Activated T-cell treated with anti-CD3 and anti-CD28 coated beads, Interleukin-2, amount 50 U/mL, for 4 hours (primary cell): ENCODE data around the gene SERPINB13. TPM values are rescaled to one million over a fixed set of nuclear protein-coding genes. Genes with fewer than 3 reads are reported as not detected.

ENCODE experiments used
- ATAC-seq, 2 donors: fragments of 200-7000 bp; cut with Tn5 transposase; one replicate each; pipeline ENCODE4 v1.10.0; 2021
- DNase-seq: peaks from one replicate; pipeline ENCODE4 v3.0.0-alpha.2; 2020
- H3K27me3 Mint-ChIP-seq: one replicate; pipeline ENCODE4 v1.8.0; 2021; ENCODE audit warnings: low read depth, mixed read lengths
- H3K36me3 Mint-ChIP-seq: one replicate; pipeline ENCODE4 v1.8.0; 2022; ENCODE audit warnings: mixed read lengths; ENCODE audit not compliant: insufficient read depth
- H3K4me1 Mint-ChIP-seq: one replicate; pipeline ENCODE4 v1.8.0; 2021; ENCODE audit warnings: low read depth, mixed read lengths
- H3K4me3 Mint-ChIP-seq: one replicate; pipeline ENCODE4 v1.8.0; 2021; ENCODE audit warnings: mild to moderate bottlenecking, moderate library complexity, mixed read lengths
- H3K9me3 Mint-ChIP-seq: one replicate; pipeline ENCODE4 v1.8.0; 2021; ENCODE audit warnings: mixed read lengths
- total RNA-seq, 3 donors: library from RNA; stranded (reverse); gene quantifications; one replicate each; pipeline ENCODE4 v1.2.1, GENCODE V29; 2021

The SERPINB13 gene
- not detected for total RNA-seq

GRCh38 chr18:63586966-63587365 is at the start of gene SERPINB13:
Gene SERPINB13, plus strand, starts transcription at chr18:63587343. Its CDS starts 1,325 bp downstream, at chr18:63588668.
- ATAC-seq (no peak), DNase-seq (no peak)
- peaks cover 9% of the 10 kb centered on the region for H3K27me3 Mint-ChIP-seq
- no peaks in the 10 kb centered on the region for H3K9me3 Mint-ChIP-seq
- no peaks in the 10 kb centered on the region for H3K36me3 Mint-ChIP-seq
- H3K4me1 Mint-ChIP-seq: no peaks in the 10 kb centered on the region
- no peak within 1 kb of the TSS for H3K4me3 Mint-ChIP-seq

- no peaks in the 10 kb centered on the region for H3K27me3 Mint-ChIP-seq
- ATAC-seq: no peak
- no peaks in the 10 kb centered on the region for H3K9me3 Mint-ChIP-seq
- no peak for DNase-seq
- H3K36me3 Mint-ChIP-seq: no peaks in the 10 kb centered on the region
- H3K4me1 Mint-ChIP-seq: no peaks in the 10 kb centered on the region
- H3K4me3 Mint-ChIP-seq: no peak overlapping the region
Measured at GRCh38 chr18:63539904-63540510, 47.1 kb upstream of the SERPINB13 start.

- Mint-ChIP-seq H3K4me3 (no peak within 1 kb of the TSS), H3K9me3 (no peaks in the 10 kb centered on the region), H3K27me3 (peaks cover 8% of the 10 kb centered on the region), H3K4me1 (no peaks in the 10 kb centered on the region), H3K36me3 (no peaks in the 10 kb centered on the region)
- ATAC-seq (no peak), DNase-seq (no peak)
Measured at GRCh38 chr18:63542069-63542468, 45.1 kb upstream of the SERPINB13 start, which contains the start of gene SERPINB12. Gene SERPINB12, plus strand, starts transcription at chr18:63542369. Its CDS starts 13,791 bp downstream, at chr18:63556160.

GRCh38 chr18:63544017-63544416 is 43.1 kb upstream of the SERPINB13 start:
- peaks cover 8% of the 10 kb centered on the region for H3K27me3 Mint-ChIP-seq
- H3K36me3 Mint-ChIP-seq: no peaks in the 10 kb centered on the region
- no peaks in the 10 kb centered on the region for H3K9me3 Mint-ChIP-seq
- DNase-seq (no peak), ATAC-seq (no peak)
- no peak overlapping the region for H3K4me3 Mint-ChIP-seq
- H3K4me1 Mint-ChIP-seq: no peaks in the 10 kb centered on the region

- Mint-ChIP-seq H3K4me1 (no peaks in the 10 kb centered on the region), H3K4me3 (no peak overlapping the region)
- no peak for ATAC-seq
Measured at GRCh38 chr18:63545000-63545399, 42.1 kb upstream of the SERPINB13 start.

GRCh38 chr18:63550068-63550467 is 37.1 kb upstream of the SERPINB13 start:
- ATAC-seq (no peak), DNase-seq (no peak)
- H3K9me3 Mint-ChIP-seq: no peaks in the 10 kb centered on the region
- H3K4me1 Mint-ChIP-seq: no peaks in the 10 kb centered on the region
- no peak overlapping the region for H3K4me3 Mint-ChIP-seq
- H3K36me3 Mint-ChIP-seq: no peaks in the 10 kb centered on the region
- peaks cover 13% of the 10 kb centered on the region for H3K27me3 Mint-ChIP-seq

More at GRCh38 chr18:63545000-63545399, 42.1 kb upstream of the SERPINB13 start:
- H3K36me3 Mint-ChIP-seq: no peaks in the 10 kb centered on the region
- no peaks in the 10 kb centered on the region for H3K9me3 Mint-ChIP-seq
- no peak for DNase-seq
- H3K27me3 Mint-ChIP-seq: peaks cover 8% of the 10 kb centered on the region

- Mint-ChIP-seq H3K4me1 (no peaks in the 10 kb centered on the region), H3K27me3 (peaks cover 8% of the 10 kb centered on the region), H3K36me3 (no peaks in the 10 kb centered on the region), H3K4me3 (no peak overlapping the region), H3K9me3 (no peaks in the 10 kb centered on the region)
- DNase-seq (no peak), ATAC-seq (no peak)
Measured at GRCh38 chr18:63551769-63552168, 35.4 kb upstream of the SERPINB13 start.

GRCh38 chr18:63552581-63552980 is 34.6 kb upstream of the SERPINB13 start:
- ATAC-seq (no peak), DNase-seq (no peak)
- Mint-ChIP-seq H3K9me3 (no peaks in the 10 kb centered on the region), H3K4me1 (no peaks in the 10 kb centered on the region), H3K36me3 (no peaks in the 10 kb centered on the region), H3K4me3 (no peak overlapping the region), H3K27me3 (peaks cover 8% of the 10 kb centered on the region)

- H3K4me3 Mint-ChIP-seq: no peak overlapping the region
- H3K4me1 Mint-ChIP-seq: no peaks in the 10 kb centered on the region
- no peaks in the 10 kb centered on the region for H3K36me3 Mint-ChIP-seq
- no peaks in the 10 kb centered on the region for H3K9me3 Mint-ChIP-seq
- ATAC-seq (no peak), DNase-seq (no peak)
- peaks cover 8% of the 10 kb centered on the region for H3K27me3 Mint-ChIP-seq
Measured at GRCh38 chr18:63553081-63553480, 34.1 kb upstream of the SERPINB13 start.

GRCh38 chr18:63559567-63560491 is 27.3 kb upstream of the SERPINB13 start:
- DNase-seq (no peak), ATAC-seq (no peak)
- peaks cover 10% of the 10 kb centered on the region for H3K27me3 Mint-ChIP-seq
- H3K9me3 Mint-ChIP-seq: no peaks in the 10 kb centered on the region
- no peak overlapping the region for H3K4me3 Mint-ChIP-seq
- H3K4me1 Mint-ChIP-seq: no peaks in the 10 kb centered on the region
- no peaks in the 10 kb centered on the region for H3K36me3 Mint-ChIP-seq

- H3K27me3 Mint-ChIP-seq: peaks cover 8% of the 10 kb centered on the region
- no peak for ATAC-seq
- H3K4me3 Mint-ChIP-seq: no peak overlapping the region
- H3K4me1 Mint-ChIP-seq: no peaks in the 10 kb centered on the region
- H3K36me3 Mint-ChIP-seq: no peaks in the 10 kb centered on the region
- H3K9me3 Mint-ChIP-seq: no peaks in the 10 kb centered on the region
- no peak for DNase-seq
Measured at GRCh38 chr18:63562284-63562683, 24.9 kb upstream of the SERPINB13 start.

- Mint-ChIP-seq H3K27me3 (peaks cover 15% of the 10 kb centered on the region), H3K4me3 (no peak overlapping the region), H3K36me3 (no peaks in the 10 kb centered on the region), H3K4me1 (no peaks in the 10 kb centered on the region), H3K9me3 (no peaks in the 10 kb centered on the region)
- DNase-seq (no peak), ATAC-seq (no peak)
Measured at GRCh38 chr18:63564021-63564420, 23.1 kb upstream of the SERPINB13 start.

GRCh38 chr18:63564561-63564960 is 22.6 kb upstream of the SERPINB13 start:
- DNase-seq: no peak
- Mint-ChIP-seq H3K27me3 (peaks cover 15% of the 10 kb centered on the region), H3K4me3 (no peak overlapping the region), H3K9me3 (no peaks in the 10 kb centered on the region), H3K4me1 (no peaks in the 10 kb centered on the region), H3K36me3 (no peaks in the 10 kb centered on the region)
- no peak for ATAC-seq

GRCh38 chr18:63567276-63567675 is 19.9 kb upstream of the SERPINB13 start:
- Mint-ChIP-seq H3K4me1 (no peaks in the 10 kb centered on the region), H3K27me3 (peaks cover 13% of the 10 kb centered on the region), H3K4me3 (no peak overlapping the region), H3K9me3 (no peaks in the 10 kb centered on the region), H3K36me3 (no peaks in the 10 kb centered on the region)
- no peak for DNase-seq
- ATAC-seq: no peak

GRCh38 chr18:63567825-63568224 is 19.3 kb upstream of the SERPINB13 start:
- H3K27me3 Mint-ChIP-seq: peaks cover 13% of the 10 kb centered on the region
- H3K36me3 Mint-ChIP-seq: no peaks in the 10 kb centered on the region
- DNase-seq: no peak
- no peak for ATAC-seq
- no peaks in the 10 kb centered on the region for H3K9me3 Mint-ChIP-seq
- H3K4me1 Mint-ChIP-seq: no peaks in the 10 kb centered on the region
- H3K4me3 Mint-ChIP-seq: no peak overlapping the region
